Spinal cord (tissue), 10 donors: Measurements from ENCODE around the gene SCUBE2. TPM values are rescaled to one million over a fixed set of nuclear protein-coding genes. Genes with fewer than 3 reads are reported as not detected.
A peak's percentile ranks its signal among the peaks of the same experiment; 100 is the strongest.

Experiments used
- DNase-seq, 6 donors: peaks; one replicate each; pipeline versions ENCODE4 v3.0.0 to v3.0.0-alpha.2; 2013 to 2015; ENCODE audit warnings: low spot score in 6 of 6, low read depth in 4 of 6
- H3K27ac ChIP-seq: one replicate; pipeline ENCODE4 v1.5.1; 2013; ENCODE audit warnings: low read depth, low read length, control low read depth
- H3K27me3 ChIP-seq: one replicate; pipeline ENCODE4 v1.6.1; 2013; ENCODE audit warnings: low read length; ENCODE audit not compliant: control insufficient read depth, insufficient read depth
- H3K36me3 ChIP-seq: one replicate; pipeline ENCODE4 v1.6.1; 2013; ENCODE audit warnings: low read length; ENCODE audit not compliant: control insufficient read depth, insufficient read depth
- H3K4me1 ChIP-seq: one replicate; pipeline ENCODE4 v1.6.1; 2013; ENCODE audit warnings: low read length; ENCODE audit not compliant: control insufficient read depth, insufficient read depth
- H3K4me3 ChIP-seq: one replicate; pipeline ENCODE4 v1.5.1; 2013; ENCODE audit warnings: low read depth, low read length, control low read depth
- H3K9me3 ChIP-seq: one replicate; pipeline ENCODE4 v1.6.1; 2013; ENCODE audit warnings: low read length; ENCODE audit not compliant: control insufficient read depth, insufficient read depth
- WGBS: methylation state at CpG from one replicate; pipeline ENCODE4 v1.1.5; 2013; ENCODE audit warnings: missing lambda C conversion rate; ENCODE audit not compliant: insufficient coverage; 5-methylcytosine and 5-hydroxymethylcytosine counted together
- polyA plus RNA-seq, 2 donors: library from polyadenylated mRNA; unstranded; fragments of 120-200 nt; gene quantifications; one replicate each; pipeline ENCODE4 v1.2.1, GENCODE V29; 2013; ENCODE audit not compliant: insufficient read length in 2 of 2
- total RNA-seq, 2 donors: library from RNA; depleted of rRNA in 1 of 2; stranded (reverse); fragments of 120-200 nt in 1 of 2; fragments of >200 nt in 1 of 2; gene quantifications; one replicate each; pipeline versions ENCODE4 v1.2.3 to v1.2.4, GENCODE V29; 2013 to 2014
- donor health status: healthy.

SCUBE2 gene
- total and polyA plus RNA-seq, 4 donors = 15.9 to 29.4 (median 22.6) TPM

DNA sequence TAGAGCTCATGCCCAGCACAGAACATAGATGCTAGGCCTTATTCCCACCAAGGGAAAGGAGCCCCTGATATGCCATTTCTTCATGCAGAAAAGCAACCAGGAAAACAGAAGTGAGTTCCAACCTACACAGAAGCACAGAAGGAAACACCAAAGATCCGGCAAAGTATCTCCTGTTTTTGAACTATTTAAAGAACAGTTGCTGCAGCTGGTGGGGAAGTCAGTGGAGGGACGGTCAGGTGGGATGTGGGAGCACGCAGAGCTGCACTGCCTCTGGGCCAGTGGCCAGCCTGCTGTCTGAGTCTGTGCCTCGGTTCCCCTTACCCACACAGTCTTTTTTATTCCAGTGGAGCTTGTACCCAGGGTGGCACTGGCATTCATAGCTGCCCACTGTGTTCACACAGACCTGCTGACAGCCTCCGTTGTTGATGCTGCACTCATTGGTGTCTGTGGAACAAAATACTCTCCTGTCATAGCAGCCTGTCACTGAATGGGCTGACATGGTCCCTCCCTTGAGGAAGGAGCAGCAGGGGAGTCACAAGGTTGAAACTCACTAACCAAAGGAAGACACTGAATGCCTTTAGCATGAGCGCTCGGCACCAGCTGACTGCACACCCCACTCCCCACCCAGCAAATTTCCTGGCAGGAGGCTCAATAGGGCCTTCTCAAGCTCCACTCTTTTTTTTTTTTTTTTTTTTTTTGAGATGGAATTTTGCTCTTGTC is 37.9 kb downstream of the SCUBE2 start:
- 73% methylated on average over 4 of the region's 7 CpGs for WGBS
- peak in 1 of 6 donors; percentile 25 for DNase-seq
- H3K27me3 ChIP-seq = no peaks in the 10 kb centered on the region

DNA sequence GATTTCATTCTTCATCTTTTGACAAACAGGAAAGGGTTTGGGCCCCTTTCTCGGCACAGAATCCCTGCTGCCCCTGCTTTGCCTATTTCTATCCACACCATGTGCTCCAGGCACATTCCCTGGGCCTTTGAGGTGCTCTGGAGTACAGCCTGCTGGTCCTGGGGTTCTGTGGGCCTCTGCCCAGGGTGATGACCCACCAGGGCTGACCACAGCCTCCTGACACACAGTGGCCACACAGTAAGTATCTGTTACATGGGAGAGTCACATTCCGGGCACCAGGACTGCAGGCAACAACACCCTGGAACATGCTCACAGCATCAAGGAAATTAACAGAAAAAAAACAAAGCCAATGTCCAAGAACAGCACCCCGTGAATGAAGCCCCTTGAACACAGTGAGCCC is 39.1 kb downstream of the SCUBE2 start:
- Histone ChIP-seq H3K4me3 (no peak overlapping the region), H3K27me3 (no peaks in the 10 kb centered on the region), H3K4me1 (peaks cover 12% of the 10 kb centered on the region), H3K36me3 (peaks cover 23% of the 10 kb centered on the region), H3K27ac (no peak overlapping the region), H3K9me3 (no peaks in the 10 kb centered on the region)
- DNase-seq = no peak
- whole genome bisulfite sequencing = 94% methylated on average over 2 of the region's 3 CpGs

More for the DNA sequence above, 37.9 kb downstream of the SCUBE2 start:
- H3K4me1 ChIP-seq = peaks cover 6% of the 10 kb centered on the region
- H3K4me3 ChIP-seq = no peak overlapping the region
- H3K27ac ChIP-seq = no peak overlapping the region
- no peaks in the 10 kb centered on the region for H3K9me3 ChIP-seq
- peaks cover 29% of the 10 kb centered on the region for H3K36me3 ChIP-seq

DNA sequence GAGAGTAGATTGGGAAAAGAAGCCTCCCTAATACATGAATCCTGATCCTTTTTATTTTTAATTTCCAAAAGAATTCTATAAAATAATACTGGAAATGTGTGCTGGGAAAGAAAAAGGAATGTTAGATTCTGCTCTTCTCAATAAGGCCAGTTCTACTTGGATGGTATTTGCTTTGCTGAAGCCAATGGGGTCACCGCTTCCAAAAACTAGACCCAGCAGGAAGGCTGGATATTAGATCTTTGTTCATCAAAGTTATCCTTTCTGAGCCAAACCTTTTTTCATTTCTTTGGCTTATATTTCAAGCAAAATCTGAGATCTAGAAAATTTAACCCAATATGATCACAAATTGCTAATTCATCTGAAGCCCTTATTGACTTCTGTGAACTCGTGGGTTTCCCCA is 41.4 kb downstream of the SCUBE2 start:
- no peaks in the 10 kb centered on the region for H3K27me3 ChIP-seq
- peaks cover 21% of the 10 kb centered on the region for H3K4me1 ChIP-seq
- no peaks in the 10 kb centered on the region for H3K9me3 ChIP-seq
- H3K36me3 ChIP-seq = peaks cover 22% of the 10 kb centered on the region
- no CpG with 5 or more reads among the region's 2 CpGs for WGBS
- no peak overlapping the region for H3K27ac ChIP-seq
- H3K4me3 ChIP-seq = no peak overlapping the region
- no peak for DNase-seq

DNA sequence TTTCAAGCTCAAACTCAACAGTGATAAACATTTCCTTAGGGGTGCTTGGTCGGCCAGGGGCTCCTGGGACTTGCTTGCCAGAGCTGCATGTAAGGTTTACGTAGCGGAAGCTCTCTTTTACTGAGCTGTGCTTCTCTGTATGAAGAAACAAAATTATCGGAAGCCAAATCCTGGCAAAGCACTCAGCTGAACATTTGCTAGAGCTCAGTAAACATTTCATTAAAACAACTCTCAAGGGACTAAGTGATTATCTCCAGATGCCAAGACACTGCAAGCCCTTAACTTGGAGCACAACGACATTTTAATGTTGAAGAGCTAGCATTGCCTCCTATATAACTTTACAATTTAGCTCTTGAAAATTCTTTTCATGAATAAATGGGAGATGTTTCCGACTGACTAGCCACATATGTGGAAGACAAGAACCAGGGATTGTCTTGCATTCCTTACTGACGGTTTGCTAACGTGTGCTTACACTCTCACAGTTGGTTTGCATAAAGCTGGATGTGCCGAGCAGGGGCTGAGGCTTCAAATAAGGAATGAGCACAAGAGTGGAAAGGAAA is 43.4 kb downstream of the SCUBE2 start:
- Histone ChIP-seq H3K27ac (no peak overlapping the region), H3K4me3 (no peak overlapping the region)

DNA sequence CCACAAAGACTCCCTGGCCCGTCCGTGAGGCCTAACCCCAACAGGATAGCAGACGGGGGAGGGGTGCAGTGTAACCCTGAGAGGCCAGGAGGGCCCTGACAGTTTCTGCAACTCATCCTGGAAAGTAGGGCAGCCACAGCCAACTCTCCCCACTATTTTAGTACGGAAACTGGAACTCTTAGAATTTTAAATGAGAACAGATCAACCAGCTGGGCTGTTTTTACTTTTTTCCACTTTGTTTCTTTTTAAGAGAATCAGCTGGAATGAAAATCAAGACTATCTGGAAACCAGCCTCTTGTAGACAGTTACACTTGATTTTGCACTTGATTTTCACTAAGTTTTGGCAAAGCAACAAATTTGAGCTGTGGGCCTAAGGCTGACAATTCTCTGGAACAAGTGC is 44.9 kb downstream of the SCUBE2 start:
- DNase-seq = peak in 1 of 6 donors; percentile 71
- 87% methylated on average over 3 of the region's 4 CpGs for WGBS
- peaks cover 16% of the 10 kb centered on the region for H3K4me1 ChIP-seq

More for the DNA sequence above, 43.4 kb downstream of the SCUBE2 start:
- H3K4me1 ChIP-seq = peaks cover 18% of the 10 kb centered on the region
- H3K36me3 ChIP-seq = peaks cover 15% of the 10 kb centered on the region
- WGBS = 27% methylated on average over 5 of the region's 9 CpGs
- DNase-seq = peak in 2 of 6 donors; percentile 92 to 94
- no peaks in the 10 kb centered on the region for H3K9me3 ChIP-seq
- H3K27me3 ChIP-seq = no peaks in the 10 kb centered on the region

DNA sequence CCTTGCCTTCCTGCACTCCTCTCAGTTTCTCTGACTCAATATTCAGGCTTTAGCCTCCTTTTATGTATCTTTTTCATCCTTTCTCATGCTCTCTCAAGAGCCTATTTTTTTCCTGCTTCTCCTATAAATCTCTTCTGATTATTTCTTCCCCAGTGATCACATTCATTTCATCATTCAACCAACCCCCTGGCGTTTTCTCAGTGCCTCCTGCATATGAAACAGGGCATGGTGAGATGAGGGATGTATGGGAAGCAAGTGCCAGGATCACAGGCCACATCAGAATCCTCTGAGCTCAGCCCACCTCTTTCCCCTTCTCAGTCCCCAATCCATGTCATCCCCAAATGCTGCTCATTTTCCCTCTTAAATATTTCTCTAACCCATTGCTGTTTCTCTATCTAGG is 48.9 kb downstream of the SCUBE2 start:
- no peak overlapping the region for H3K27ac ChIP-seq
- no peak for DNase-seq
- H3K4me3 ChIP-seq = no peak overlapping the region
- peaks cover 12% of the 10 kb centered on the region for H3K36me3 ChIP-seq
- no CpG with 5 or more reads among the region's 1 CpG for WGBS
- H3K4me1 ChIP-seq = peaks cover 12% of the 10 kb centered on the region
- no peaks in the 10 kb centered on the region for H3K9me3 ChIP-seq
- no peaks in the 10 kb centered on the region for H3K27me3 ChIP-seq

More for the DNA sequence above, 44.9 kb downstream of the SCUBE2 start:
- Histone ChIP-seq H3K36me3 (peaks cover 9% of the 10 kb centered on the region), H3K4me3 (no peak overlapping the region), H3K9me3 (no peaks in the 10 kb centered on the region), H3K27ac (no peak overlapping the region), H3K27me3 (no peaks in the 10 kb centered on the region)

DNA sequence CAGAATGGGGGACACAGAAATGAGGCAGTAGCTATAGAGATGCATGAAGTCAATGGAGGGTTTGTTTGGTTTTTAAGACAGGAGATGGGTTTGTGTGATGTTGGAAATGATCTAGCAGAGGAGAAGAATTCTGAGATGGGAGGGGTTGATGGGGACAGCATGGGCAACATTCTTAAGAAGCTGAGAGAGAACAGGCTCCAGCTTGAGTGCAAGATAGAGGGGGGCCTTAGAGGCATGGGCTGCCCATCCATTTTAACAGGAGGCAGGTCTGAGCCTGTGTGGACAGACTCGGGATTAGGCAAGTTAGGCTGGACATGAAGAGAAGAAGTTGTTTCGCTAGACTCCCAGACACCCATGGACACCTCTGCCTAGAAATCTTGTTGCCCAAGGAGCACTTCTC is 49.7 kb downstream of the SCUBE2 start:
- H3K27ac ChIP-seq = no peak overlapping the region
- H3K27me3 ChIP-seq = no peaks in the 10 kb centered on the region
- WGBS = 76% methylated on average over 2 of the region's 2 CpGs
- H3K4me1 ChIP-seq = peaks cover 12% of the 10 kb centered on the region
- peaks cover 8% of the 10 kb centered on the region for H3K36me3 ChIP-seq
- no peak for DNase-seq
- H3K4me3 ChIP-seq = no peak overlapping the region
- H3K9me3 ChIP-seq = no peaks in the 10 kb centered on the region

DNA sequence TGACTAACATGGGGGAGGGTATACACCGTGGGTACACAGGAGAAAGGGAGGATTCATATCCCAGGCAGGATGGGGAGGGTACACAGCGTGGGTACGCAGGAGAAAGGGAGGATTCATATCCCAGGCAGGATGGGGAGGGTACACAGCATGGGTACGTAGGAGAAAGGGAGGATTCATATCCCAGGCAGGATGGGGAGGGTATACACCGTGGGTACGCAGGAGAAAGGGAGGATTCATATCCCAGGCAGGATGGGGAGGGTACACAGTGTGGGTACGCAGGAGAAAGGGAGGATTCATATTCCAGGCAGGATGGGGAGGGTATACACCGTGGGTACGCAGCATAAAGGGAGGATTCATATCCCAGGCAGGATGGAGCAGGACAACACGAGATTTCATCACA is 51.0 kb downstream of the SCUBE2 start:
- no peak overlapping the region for H3K4me3 ChIP-seq
- WGBS = 83% methylated on average over 3 of the region's 10 CpGs
- no peaks in the 10 kb centered on the region for H3K27me3 ChIP-seq
- H3K27ac ChIP-seq = no peak overlapping the region
- H3K36me3 ChIP-seq = peaks cover 8% of the 10 kb centered on the region
- no peak for DNase-seq
- H3K4me1 ChIP-seq = peaks cover 11% of the 10 kb centered on the region
- no peaks in the 10 kb centered on the region for H3K9me3 ChIP-seq

DNA sequence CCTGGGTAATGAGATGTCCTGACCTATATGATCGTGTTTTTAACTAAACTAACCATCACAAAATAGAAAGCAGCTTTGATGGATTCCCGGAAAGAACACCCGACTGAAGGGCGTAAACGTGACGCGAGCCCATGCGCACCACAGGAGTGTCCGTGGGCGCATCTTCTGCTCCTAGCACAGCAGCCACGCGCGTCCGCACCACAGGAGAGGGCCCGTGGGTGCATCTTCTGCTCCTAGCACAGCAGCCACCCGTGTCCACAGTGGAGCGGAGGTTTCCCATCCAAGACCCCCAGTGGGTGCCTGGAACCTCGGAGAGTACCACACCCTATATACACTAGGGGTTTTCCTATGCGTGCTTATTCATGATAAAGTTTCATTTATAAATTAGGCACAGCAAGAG is 51.5 kb downstream of the SCUBE2 start:
- H3K27me3 ChIP-seq = no peaks in the 10 kb centered on the region
- H3K9me3 ChIP-seq = no peaks in the 10 kb centered on the region
- DNase-seq = no peak
- no peak overlapping the region for H3K27ac ChIP-seq
- WGBS = 98% methylated on average over 17 of the region's 19 CpGs
- H3K4me3 ChIP-seq = no peak overlapping the region
- H3K36me3 ChIP-seq = peaks cover 8% of the 10 kb centered on the region
- H3K4me1 ChIP-seq = peaks cover 11% of the 10 kb centered on the region

DNA sequence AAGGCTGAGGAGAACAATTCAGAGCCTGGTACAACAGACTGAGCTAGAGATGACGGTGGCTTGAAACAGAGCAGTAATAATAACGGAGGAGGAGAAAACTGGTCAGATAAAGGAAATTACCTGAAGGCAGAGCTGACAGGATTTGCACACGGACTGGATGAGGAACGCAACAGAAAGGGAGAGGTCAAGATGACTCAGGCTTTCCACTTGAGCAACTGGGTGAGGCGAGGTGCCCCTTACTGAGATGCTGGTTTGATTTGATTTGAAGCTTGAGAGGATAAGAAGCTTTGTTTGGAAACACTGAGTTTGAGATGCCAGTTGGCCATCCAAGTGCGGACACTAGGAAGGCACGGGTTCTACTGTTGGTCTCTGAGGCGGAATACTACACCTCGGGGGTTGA is 52.2 kb downstream of the SCUBE2 start:
- no peak overlapping the region for H3K4me3 ChIP-seq
- no peak overlapping the region for H3K27ac ChIP-seq
- 94% methylated on average over 7 of the region's 9 CpGs for WGBS
- DNase-seq = no peak
- peaks cover 11% of the 10 kb centered on the region for H3K4me1 ChIP-seq
- H3K36me3 ChIP-seq = peaks cover 8% of the 10 kb centered on the region
- no peaks in the 10 kb centered on the region for H3K9me3 ChIP-seq
- no peaks in the 10 kb centered on the region for H3K27me3 ChIP-seq
